ENCODE results near the gene ARHGEF17. TPM values are rescaled to one million over a fixed set of nuclear protein-coding genes. Genes with fewer than 3 reads are reported as not detected.

ARHGEF17 gene
- total RNA-seq, 1 experiment from 2014 or later, result 33.1 TPM

GRCh38 chr11:73312036-73312435 is 4.0 kb downstream of the ARHGEF17 start:
- DNase-seq (ENCODE audit: low spot score), result no peak

GRCh38 chr11:73312851-73313327 is 4.8 kb downstream of the ARHGEF17 start:
- DNase-seq (ENCODE audit: low spot score), result no peak

- DNase-seq (ENCODE audit: low spot score), result no peak
These were observed 5.6 kb downstream of the ARHGEF17 start for GRCh38 chr11:73313652-73314051.

- DNase-seq (ENCODE audit: low spot score), result no peak
These were observed 6.3 kb downstream of the ARHGEF17 start for GRCh38 chr11:73314117-73314961.

GRCh38 chr11:73315293-73316020 is 7.4 kb downstream of the ARHGEF17 start:
- DNase-seq (ENCODE audit: low spot score), result no peak

GRCh38 chr11:73316422-73316821 is 8.3 kb downstream of the ARHGEF17 start:
- no peak for DNase-seq (ENCODE audit: low spot score)

GRCh38 chr11:73317373-73317772 is 9.3 kb downstream of the ARHGEF17 start:
- DNase-seq (ENCODE audit: low spot score), result no peak

- DNase-seq (ENCODE audit: low spot score), result no peak
These were observed 9.7 kb downstream of the ARHGEF17 start for GRCh38 chr11:73317803-73318202.

- no peak for DNase-seq (ENCODE audit: low spot score)
These were observed 10.5 kb downstream of the ARHGEF17 start for GRCh38 chr11:73318501-73319011.

GRCh38 chr11:73320763-73321603 is 12.9 kb downstream of the ARHGEF17 start:
- no peak for DNase-seq (ENCODE audit: low spot score)

- DNase-seq (ENCODE audit: low spot score), result peak; percentile 51
These were observed 13.7 kb downstream of the ARHGEF17 start for GRCh38 chr11:73321604-73322381.

- DNase-seq (ENCODE audit: low spot score), result no peak
These were observed 14.6 kb downstream of the ARHGEF17 start for GRCh38 chr11:73322382-73323306.

- peak; percentile 64 for DNase-seq (ENCODE audit: low spot score)
These were observed 15.4 kb downstream of the ARHGEF17 start for GRCh38 chr11:73323464-73323863.

GRCh38 chr11:73324116-73324515 is 16.0 kb downstream of the ARHGEF17 start:
- peak; percentile 71 for DNase-seq (ENCODE audit: low spot score)

GRCh38 chr11:73324665-73325035 is 16.6 kb downstream of the ARHGEF17 start:
- DNase-seq (ENCODE audit: low spot score), result no peak

- no peak for DNase-seq (ENCODE audit: low spot score)
These were observed 17.2 kb downstream of the ARHGEF17 start for GRCh38 chr11:73325036-73325981.

- DNase-seq (ENCODE audit: low spot score), result no peak
These were observed 19.1 kb downstream of the ARHGEF17 start for GRCh38 chr11:73326929-73327811.

Measured in HT-29 (cell line).